Measurements from ENCODE around the gene DGKQ. TPM values are rescaled to one million over a fixed set of nuclear protein-coding genes. Genes with fewer than 3 reads are reported as not detected.
"Not testable (repeated sequence)": the region's sequence is repeated elsewhere in the genome, so short reads cannot be mapped to it uniquely, and the experiment has no call there.

The DGKQ gene
- total RNA-seq, 1 experiment from 2014 or later, result 6.7 TPM

DNA sequence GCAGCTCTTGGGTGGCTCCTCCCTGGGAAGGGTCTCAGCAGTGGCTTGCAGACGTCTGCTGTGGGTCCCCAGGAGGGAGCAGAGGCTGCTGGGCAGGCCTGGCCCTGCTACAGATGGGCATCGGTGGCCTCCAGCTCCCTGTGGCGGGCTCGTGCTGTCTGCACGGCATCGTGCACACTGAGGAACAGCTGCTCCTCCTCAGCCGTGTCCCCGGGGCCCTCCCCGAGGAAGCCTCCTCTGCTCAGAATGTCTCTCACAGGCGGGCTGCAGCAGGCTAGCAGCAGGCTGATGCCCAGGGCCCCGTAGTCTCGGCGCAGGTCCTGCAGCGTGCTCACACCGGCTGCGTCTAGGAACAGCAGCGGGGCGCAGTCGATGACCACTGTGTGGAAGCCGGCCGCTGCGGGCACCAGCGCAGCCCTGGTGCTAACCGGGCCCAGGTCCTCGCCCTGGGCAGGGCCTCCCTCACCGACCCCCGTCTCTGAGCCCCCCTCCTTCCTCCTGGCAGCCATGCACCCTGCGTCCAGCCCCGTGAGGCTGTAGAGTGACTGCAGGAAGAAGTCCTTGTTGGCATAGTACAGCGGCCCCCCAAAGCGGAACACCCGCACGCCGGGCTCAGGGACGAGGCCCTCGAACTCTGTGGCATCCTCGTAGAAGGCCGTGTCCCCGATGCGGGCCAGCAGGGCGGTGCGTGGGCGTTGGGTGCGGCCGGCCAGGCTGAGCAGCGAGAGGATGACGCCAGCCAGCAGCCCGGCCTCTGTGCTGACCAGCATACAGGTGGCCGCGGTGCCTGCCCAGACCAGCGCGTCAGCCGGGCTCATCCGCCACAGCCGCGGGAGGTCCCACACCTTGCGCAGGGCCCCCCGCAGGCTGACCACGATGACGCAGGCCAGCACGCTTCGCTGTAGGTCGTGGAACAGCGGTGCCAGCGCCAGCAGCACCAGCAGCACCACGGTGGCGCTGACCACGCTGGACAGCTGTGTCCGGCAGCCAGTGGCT lies 15.7 kb upstream of the DGKQ start:
- no peaks in the 10 kb centered on the region for H3K27me3 ChIP-seq
- H3K4me3 ChIP-seq, result no peak overlapping the region
- H3K9me3 ChIP-seq, result no peaks in the 10 kb centered on the region
- no peak for DNase-seq
- H3K36me3 ChIP-seq, result no peaks in the 10 kb centered on the region

DNA sequence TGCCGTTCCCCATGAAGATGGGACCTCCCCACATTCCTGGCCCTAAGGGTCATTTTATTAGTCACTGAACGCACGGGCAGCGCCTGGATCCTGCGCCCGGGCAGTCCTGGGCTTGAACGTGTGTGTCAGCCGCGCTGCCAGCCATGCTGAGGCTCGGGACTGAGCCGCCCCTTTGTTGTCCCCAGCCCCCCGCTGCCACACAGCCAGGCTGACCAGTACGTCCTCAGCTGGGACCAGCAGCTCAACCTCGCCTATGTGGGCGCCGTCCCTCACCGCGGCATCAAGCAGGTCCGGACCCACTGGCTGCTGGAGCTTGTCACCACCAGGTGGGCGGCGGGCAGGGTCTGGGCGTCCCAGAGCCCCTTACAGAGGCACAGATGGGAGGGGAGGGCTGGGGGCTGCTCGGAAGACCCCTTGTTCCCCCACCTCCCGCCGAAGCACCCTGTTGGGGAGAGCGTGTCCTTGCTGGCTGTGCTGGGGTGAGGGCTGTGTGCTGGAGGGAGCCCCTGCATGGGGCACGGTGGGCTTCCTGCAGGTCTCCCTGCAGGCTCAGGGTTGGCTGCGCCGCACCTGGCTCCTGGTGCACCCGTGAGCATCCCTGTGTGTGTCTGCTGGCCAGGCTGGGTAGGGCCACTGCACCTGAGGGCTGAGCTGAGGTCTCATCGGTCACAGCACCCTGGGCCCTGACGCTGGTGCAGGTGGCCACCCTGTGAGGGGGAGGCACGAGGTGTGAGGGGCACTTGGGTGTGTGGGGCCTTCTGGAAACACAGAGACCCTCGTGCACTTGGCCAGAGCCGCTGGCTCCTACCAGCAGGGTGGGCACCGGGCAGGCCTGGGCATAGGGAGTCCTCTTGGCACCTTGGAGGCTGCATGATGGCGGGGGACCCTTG lies 14.5 kb upstream of the DGKQ start:
- H3K9me3 ChIP-seq, result no peaks in the 10 kb centered on the region
- H3K4me3 ChIP-seq, result peak overlapping the region; percentile 58
- peak; percentile 80 for DNase-seq
- H3K36me3 ChIP-seq, result no peaks in the 10 kb centered on the region
- no peaks in the 10 kb centered on the region for H3K27me3 ChIP-seq

GRCh38 chr4:986879-987623 lies 13.7 kb upstream of the DGKQ start, which contains the start of gene IDUA:
IDUA (plus strand) TSS chr4:987044; CDS start chr4:987085, 41 bp downstream.
- Histone ChIP-seq H3K27me3 (no peaks in the 10 kb centered on the region), H3K4me3 (peak within 1 kb of the TSS; percentile 58), H3K9me3 (no peaks in the 10 kb centered on the region), H3K36me3 (no peaks in the 10 kb centered on the region)
- DNase-seq, result peak; percentile 77

GRCh38 chr4:986428-986878 lies 13.1 kb upstream of the DGKQ start:
- no peak for DNase-seq
- Histone ChIP-seq H3K27me3 (no peaks in the 10 kb centered on the region), H3K9me3 (no peaks in the 10 kb centered on the region), H3K4me3 (peak overlapping the region; percentile 58), H3K36me3 (no peaks in the 10 kb centered on the region)

DNA sequence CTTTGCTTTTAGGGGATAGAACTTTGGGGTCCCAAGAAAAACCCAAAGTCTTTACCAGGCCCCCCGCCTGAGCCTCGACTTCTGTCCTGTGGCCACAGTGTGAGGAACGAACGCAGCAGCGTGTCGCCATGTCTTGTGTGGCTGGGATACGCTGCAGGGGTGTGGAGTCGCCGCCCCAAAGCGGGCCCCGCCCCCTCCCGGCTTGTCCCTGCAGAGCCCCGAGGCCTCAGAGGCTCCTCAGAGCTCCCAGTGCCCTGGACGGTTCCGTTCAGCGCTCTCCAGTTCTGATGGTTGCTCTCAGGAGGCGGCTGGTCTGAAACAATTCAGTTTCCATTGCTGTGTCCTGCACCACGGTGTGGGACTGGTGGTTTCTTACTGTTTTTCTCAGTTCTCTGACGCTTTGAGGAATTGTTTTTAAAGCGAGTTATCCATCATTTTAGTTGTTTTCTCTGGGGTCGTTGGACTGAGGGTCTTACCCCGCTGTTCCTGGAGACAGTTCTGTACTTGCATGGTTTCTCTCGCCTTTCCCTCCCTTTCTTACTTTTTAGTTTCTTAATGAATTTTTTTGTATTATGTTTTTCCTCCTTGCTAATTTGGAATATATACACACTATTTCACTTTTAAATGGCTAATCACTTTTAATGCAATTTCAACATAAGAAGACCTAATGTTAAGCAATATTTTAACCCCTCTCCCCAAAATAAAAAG lies 11.9 kb upstream of the DGKQ start:
- no peaks in the 10 kb centered on the region for H3K36me3 ChIP-seq
- no peak for DNase-seq
- no peak overlapping the region for H3K4me3 ChIP-seq
- no peaks in the 10 kb centered on the region for H3K27me3 ChIP-seq
- H3K9me3 ChIP-seq, result no peaks in the 10 kb centered on the region

- Histone ChIP-seq H3K36me3 (no peaks in the 10 kb centered on the region), H3K27me3 (no peaks in the 10 kb centered on the region), H3K9me3 (no peaks in the 10 kb centered on the region), H3K4me3 (no peak overlapping the region)
- no peak for DNase-seq
Observed at GRCh38 chr4:984336-985054, 11.1 kb upstream of the DGKQ start.

- H3K9me3 ChIP-seq, result no peaks in the 10 kb centered on the region
- no peaks in the 10 kb centered on the region for H3K36me3 ChIP-seq
- no peak for DNase-seq
- no peaks in the 10 kb centered on the region for H3K27me3 ChIP-seq
- no peak overlapping the region for H3K4me3 ChIP-seq
Observed at GRCh38 chr4:982814-983213, 9.4 kb upstream of the DGKQ start.

GRCh38 chr4:982291-982690 lies 8.9 kb upstream of the DGKQ start:
- no peak for DNase-seq
- no peaks in the 10 kb centered on the region for H3K27me3 ChIP-seq
- H3K4me3 ChIP-seq, result no peak overlapping the region
- no peaks in the 10 kb centered on the region for H3K9me3 ChIP-seq
- no peaks in the 10 kb centered on the region for H3K36me3 ChIP-seq

DNA sequence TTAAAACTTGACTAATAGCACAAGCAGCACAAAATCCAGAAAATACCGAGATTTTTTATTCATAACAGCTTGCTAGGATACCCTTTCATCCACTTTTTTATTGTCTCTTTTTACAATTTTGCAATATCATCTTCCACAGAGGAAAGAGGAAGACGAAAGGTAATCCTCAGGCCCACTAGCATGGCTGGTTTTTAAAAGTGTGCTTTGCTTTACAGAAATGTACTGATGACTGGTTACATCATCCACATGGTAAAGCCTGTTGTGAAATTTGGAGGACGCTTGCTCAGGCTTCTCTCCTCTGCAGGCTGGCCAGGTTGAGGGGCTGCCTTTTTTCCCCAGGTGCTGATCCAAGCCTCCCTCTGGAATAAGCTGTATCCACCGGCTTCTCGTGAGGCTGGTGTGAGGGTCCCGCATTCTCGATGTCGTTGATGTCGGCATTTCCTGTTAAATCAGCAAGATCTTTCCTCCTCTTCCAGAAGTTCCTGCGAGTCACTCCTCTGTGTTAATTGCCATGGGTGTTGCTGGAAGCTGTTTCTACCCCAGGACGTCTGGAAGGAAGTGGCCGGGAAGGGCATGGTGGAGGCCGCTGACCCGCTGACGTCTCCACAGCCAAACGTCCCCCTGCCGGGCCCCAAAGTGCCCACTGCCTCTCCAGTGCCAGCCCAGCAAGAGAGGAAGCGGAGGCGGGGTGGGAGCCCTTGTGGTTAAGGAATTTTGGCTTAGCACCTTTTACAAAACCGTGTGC lies 5.8 kb upstream of the DGKQ start:
- Histone ChIP-seq H3K36me3 (no peaks in the 10 kb centered on the region), H3K27me3 (no peaks in the 10 kb centered on the region), H3K9me3 (no peaks in the 10 kb centered on the region), H3K4me3 (no peak overlapping the region)
- DNase-seq, result no peak

- H3K27me3 ChIP-seq, H3K4me3 ChIP-seq, H3K36me3 ChIP-seq, H3K9me3 ChIP-seq, DNase-seq: not testable (repeated sequence)
Observed at GRCh38 chr4:976016-976415, 2.6 kb upstream of the DGKQ start.

GRCh38 chr4:974668-975067 lies 1.3 kb upstream of the DGKQ start:
- DNase-seq, result no peak
- Histone ChIP-seq H3K36me3 (no peaks in the 10 kb centered on the region), H3K9me3 (no peaks in the 10 kb centered on the region), H3K4me3 (no peak overlapping the region), H3K27me3 (no peaks in the 10 kb centered on the region)

- DNase-seq, result peak; percentile 30
- no peaks in the 10 kb centered on the region for H3K9me3 ChIP-seq
- H3K4me3 ChIP-seq, result peak overlapping the region; percentile 57
- no peaks in the 10 kb centered on the region for H3K36me3 ChIP-seq
- no peaks in the 10 kb centered on the region for H3K27me3 ChIP-seq
Observed at GRCh38 chr4:972651-973424, 531 bp downstream of the DGKQ start.

GRCh38 chr4:971666-972500 lies 1.5 kb downstream of the DGKQ start:
- Histone ChIP-seq H3K9me3 (no peaks in the 10 kb centered on the region), H3K36me3 (no peaks in the 10 kb centered on the region), H3K4me3 (no peak overlapping the region; the same call in 1 of the 2 replicates), H3K27me3 (no peaks in the 10 kb centered on the region)
- no peak for DNase-seq

Data from MG63 (cell line).